Stimulated activated CD8-positive, alpha-beta memory T cell treated with anti-CD3 and anti-CD28 coated beads, Interleukin-2, amount 100 ng/mL, for 48 hours (primary cell): ENCODE data around the gene NCOA7.

Source experiments
- DNase-seq, 2 donors: peaks; one replicate each; pipeline ENCODE4 v3.0.0-alpha.2; 2020; ENCODE audit warnings: low read depth in 2 of 2

The NCOA7 gene, protein sequence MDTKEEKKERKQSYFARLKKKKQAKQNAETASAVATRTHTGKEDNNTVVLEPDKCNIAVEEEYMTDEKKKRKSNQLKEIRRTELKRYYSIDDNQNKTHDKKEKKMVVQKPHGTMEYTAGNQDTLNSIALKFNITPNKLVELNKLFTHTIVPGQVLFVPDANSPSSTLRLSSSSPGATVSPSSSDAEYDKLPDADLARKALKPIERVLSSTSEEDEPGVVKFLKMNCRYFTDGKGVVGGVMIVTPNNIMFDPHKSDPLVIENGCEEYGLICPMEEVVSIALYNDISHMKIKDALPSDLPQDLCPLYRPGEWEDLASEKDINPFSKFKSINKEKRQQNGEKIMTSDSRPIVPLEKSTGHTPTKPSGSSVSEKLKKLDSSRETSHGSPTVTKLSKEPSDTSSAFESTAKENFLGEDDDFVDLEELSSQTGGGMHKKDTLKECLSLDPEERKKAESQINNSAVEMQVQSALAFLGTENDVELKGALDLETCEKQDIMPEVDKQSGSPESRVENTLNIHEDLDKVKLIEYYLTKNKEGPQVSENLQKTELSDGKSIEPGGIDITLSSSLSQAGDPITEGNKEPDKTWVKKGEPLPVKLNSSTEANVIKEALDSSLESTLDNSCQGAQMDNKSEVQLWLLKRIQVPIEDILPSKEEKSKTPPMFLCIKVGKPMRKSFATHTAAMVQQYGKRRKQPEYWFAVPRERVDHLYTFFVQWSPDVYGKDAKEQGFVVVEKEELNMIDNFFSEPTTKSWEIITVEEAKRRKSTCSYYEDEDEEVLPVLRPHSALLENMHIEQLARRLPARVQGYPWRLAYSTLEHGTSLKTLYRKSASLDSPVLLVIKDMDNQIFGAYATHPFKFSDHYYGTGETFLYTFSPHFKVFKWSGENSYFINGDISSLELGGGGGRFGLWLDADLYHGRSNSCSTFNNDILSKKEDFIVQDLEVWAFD

DNA sequence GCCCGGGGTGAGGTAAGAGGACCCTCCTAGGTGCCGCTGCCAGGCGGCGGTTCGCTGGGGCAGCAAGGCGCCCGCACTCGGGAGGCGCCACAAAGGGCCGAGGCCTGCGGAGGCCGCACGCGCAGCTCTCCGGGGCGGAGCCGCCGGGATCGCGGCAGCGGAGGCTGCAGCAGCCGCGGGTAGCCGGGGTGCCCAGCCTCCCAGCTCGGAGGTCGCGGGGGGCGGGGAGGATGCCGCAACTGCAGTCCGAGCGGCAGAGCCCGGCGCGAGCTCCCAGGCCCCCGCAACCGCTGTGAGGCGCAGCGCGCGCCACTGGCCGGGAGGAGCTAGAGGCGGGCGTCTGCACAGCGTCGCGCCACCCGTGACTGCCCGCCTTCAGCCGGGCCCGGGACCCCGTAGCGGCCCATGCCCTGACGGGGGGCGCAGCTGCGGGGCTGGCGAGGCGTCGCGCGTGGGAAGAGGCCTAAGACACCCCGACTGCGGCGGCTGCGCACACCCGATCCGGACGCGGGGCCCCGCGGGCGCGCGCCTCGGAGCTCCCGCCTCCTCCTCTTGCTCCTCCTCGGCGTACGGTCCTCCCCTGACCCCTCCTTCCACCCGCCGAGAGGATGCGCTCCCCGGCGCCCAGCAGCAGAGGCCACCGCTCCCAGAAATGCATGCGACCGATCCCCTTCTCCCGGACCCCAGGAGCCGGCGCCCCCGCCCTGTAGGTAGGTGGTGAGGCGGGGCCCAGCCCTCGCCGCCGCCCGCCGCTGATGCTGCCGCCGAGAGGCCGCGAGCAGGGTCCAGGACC, at the start of gene NCOA7:
TSS of gene NCOA7 (plus strand) at position 603 of the 793 bp plus-strand sequence. CDS start 24,395 bp downstream, outside the sequence.
- DNase-seq: peak; percentile 65 to 72

DNA sequence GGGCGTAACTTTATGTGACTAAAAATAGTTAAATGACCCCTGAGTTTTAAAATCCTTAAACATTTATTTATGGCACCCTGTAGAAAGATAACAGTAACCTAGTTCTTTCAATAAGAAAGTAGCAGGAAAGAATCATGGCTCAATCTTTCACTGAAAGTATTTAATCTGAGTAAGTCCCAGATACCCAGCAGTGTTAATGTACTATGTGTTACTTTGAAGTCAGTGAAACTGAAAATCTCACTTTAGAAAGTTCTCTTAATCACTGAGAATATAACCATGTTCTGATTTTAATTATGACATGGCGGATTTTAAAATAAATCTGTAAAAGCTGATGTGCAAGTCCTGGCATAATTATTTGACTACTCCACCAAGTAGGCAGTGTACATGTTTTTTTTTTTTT, 49.4 kb upstream of the NCOA7 start:
- no peak for DNase-seq

DNA sequence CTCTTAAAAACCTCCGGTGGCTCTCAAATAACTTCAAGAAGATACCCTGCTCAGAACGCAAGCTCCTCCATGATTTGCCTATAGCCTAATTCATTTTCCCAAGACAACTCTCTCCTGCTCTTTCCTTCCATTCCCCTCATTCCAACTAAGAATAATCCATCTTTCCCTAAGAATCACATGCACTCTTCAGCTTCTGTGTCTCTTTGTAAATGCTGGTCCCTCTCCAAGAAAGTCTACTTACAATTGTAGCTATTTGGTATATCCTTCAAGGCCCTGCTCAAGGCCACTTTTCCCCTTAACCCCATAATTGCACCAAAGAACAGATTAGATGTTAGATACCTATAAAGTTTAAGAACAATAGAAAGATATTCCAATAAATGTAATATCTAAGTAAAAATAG, 48.7 kb upstream of the NCOA7 start:
- DNase-seq: no peak

DNA sequence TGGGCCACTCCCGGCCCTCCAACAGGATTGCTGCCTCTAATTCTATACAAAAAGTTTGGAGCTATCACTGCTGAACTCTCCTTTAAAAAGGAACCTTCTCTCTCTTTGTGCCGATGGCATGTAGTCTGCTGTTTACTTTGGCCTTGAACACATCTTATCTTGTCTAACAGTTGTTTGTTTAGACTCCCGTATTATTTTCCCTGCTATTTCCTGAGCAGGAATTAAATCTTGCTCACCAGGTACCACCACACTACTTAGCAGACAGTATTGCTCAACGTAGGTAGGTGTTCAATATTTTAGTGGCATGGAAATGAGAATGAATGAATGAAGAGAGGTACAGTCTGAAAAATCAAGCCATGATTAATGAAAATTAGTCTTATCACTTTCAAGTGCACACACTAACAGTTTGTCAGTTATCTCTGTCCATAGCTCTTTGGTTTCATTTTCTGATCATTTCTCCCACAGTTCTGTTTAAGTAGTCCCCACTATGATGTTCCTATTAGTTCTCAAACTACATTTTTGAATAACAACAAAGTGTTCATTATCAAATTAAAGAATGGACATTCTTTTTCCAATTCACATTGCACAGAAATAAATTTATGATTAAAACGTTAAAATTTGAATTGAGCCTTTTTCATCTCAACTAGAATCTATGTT, 48.2 kb upstream of the NCOA7 start:
- no peak for DNase-seq

DNA sequence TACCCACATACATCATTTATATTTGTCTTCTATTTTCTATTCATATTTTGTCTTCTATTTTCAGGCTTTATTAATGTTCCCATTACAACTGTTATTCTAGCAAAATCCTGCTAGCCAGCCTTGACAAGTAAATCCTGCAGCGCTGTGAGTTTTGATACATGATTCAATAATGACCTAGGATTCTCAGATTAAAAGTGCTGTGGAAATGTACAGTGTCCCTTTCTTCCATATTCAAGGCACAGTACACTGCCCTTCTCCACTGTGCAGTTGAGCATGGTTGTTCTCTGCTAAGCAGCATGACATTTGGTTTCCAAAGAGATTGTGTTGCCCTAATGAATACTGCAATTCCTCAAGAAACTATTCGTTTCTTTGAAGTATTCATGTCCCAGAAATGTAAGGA, 47.2 kb upstream of the NCOA7 start:
- no peak for DNase-seq

DNA sequence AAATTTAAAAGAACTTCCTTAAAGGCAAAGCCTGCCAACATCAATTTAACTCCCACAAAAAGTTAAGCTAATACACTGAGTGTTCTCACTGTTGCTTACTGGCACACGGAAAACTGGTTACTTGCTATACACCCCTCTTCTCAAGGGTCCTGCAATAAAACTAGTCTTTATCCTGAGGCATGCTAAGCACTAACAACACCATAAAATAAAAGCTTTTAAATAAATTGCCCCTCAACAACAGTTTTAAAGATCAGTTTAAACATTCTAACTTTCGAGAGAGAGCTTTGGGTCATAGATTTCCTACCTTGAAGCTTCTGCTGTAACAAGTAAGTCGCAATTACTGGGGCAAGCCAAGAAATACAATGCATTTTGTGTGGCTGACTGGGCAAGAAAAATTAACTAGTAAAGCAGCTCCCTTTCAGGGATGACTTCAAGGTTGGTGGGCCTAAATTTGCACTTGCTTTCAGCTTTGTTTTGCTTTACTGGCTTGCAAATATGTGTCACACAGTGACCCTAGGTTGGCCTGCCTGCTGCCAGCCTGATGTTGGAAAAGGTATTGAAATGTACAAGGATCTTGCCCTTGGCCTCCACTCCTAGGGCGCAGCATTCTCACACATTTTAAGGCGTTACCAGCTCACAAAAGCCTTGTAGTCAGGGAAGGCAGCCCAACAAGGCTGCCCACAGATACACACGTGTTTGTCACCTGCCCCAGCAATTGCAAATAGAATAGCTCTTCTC, 45.3 kb upstream of the NCOA7 start:
- no peak for DNase-seq

DNA sequence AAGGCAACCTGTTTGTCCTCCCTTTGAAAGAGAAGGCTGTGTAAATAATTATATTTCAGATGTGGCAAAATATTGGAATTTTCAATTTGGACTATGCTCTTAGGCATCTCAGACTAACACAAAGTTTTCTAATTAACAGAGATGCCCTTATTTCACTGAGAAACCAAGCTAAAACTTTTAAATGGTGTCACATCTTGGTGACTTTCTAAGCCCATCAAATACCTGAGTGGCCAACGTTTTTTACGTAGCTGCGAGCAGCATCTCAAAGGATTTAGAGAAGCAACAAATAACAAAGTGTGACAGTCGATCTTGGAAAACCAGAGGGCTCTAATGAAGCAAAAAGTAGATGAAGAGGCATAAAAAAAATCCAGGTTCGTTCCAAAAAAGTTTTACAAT, 44.7 kb upstream of the NCOA7 start:
- DNase-seq: no peak

DNA sequence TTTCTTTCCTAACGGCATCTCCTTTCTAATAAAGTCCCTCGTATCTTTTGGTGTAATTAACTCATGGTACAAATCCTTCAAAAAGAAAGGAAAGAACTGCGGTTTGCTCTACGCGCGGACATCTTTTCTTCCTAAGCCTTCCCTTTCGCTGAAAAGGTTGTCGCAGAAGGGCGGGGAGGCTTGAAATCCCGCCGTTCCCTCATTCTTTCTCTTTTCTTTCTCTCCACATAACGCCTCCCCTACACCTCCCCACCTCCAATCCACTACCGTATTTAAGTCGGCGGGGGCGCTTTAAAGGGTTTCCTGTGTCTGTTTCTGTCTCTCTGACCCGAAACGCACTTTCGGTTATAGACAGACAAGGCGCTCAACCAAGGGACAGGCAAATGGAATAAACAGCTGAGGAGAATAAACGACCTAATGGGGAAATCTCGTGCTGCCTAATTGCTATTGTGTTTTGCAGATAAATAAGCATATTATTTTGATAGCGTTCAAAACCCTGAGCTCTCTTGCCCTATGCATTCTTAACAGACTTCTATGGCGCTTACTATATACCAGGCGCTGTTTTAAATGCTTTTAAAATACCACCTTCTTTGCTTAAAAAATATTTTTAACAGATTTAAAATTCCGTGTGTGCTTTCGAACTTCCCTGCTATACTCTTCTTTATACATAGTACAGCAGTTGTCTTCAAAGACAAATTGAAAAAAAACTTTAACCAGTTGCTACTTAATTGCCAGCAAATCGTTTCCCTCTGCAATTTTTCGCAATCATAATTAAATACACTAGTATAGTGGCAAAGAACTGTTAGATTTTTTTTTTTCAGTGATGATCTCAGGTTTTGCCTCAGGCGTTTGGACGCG, 43.8 kb upstream of the NCOA7 start:
- peak; percentile 44 to 50 for DNase-seq

DNA sequence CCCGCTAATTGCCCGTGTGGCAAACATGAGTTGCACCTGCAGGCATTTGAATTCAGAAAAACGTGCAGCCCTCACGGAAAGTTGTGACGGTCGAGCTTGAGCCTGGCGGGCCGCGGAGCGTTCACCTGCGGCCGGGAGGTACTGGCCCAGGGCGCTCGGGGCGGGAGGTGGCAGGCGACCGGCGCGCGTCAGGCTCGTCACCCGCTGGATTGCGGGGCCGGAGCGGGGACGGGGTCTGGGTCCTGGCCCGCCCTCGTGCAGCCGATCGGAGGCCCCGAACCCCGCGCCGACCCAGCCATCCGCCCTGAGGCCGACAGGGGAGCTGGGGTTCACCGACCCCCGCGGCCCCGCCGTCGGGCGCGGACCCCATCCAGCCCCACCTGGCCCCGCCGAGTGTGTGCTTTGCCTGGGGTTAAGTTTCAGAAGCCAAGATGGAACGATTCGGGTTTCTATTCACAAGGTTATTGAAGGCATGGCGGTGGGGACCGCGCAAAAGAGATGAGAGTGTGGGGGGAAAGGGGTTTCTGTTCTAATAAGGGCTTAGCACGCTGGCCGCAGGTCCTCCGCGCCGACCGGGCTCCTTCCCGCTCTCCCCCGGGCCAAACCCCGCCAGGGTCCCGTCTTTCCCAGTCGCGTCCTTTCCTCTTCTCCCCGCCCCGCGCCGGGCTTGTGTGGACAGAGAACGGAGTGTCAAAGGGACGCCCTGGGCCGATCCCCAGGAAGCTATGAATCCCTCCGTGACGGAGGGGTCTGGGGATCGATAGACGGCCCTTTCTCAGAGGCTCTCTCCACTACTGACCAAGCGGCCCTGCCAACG, 43.0 kb upstream of the NCOA7 start:
- peak; percentile 4 to 5 for DNase-seq

DNA sequence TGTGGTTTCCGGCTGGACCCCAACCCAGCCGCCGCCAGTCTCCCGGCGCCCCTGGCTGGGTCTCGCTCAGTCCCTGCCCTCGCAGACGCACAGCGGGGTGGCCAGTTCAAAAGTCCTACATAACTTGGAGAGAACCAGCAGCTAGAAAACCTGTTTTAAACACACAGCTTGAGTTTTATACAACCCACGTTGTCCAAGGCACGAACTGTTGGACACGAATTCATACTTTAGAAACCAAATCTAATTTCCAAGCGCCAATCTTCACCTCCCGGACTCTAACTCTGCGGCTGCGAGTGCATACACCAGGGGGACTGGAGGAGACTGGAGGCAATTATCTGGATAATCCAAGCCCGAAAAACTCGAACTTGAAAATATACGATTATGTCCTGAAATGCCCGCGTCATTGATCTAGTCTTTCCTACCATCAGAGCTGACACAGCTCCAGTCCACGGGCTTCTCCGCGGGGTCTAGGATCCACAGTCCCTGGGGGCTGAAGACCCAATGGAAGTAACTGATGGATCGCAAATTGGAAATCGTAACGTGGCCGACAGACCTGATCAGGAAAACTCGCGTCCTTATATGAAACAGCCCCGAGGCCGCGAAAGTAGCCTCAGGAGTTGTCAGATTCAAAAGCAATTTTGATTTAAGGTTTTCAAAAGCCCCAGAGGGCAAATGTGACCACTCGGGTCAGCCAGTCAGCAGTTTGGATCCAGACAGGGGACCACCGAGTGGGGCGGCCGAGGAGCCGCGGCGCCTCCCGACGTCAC, 42.2 kb upstream of the NCOA7 start:
- no peak for DNase-seq

DNA sequence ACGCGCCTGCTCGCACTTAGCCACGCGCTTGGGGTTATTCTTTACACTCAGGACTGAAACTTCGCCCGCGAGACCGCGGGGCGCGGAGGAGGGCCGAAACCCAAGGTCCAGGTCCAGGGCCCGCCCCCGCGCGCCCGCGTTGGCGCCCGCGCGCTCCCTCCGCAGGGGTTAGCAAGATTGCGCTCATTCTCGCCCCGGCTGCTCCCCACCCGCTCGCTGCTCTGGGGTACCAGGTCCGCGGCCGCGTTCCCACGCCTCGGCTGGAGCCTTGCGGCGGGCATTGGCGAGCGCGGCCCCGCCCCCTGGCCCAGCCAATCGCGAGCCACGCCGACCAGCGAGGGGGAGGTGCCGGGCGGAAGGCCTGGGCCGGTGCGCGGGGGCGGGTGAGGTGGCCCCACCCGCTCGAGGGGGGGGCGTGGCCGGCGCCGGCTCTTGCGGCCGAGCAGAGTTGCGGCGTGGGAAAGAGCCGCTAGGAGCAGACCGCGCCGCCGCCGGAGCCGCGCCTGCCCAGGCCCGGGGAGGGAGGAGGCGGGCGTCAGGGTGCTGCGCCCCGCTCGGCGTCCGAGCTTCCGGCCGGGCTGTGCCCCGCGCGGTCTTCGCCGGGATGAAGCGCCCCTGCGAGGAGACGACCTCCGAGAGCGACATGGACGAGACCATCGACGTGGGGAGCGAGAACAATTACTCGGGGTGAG, 41.4 kb upstream of the NCOA7 start, which contains the start of gene HEY2:
TSS of gene HEY2 (plus strand) at position 460 of the 692 bp plus-strand sequence. CDS start at position 605, 145 bp downstream.
- peak; percentile 76 to 89 for DNase-seq

DNA sequence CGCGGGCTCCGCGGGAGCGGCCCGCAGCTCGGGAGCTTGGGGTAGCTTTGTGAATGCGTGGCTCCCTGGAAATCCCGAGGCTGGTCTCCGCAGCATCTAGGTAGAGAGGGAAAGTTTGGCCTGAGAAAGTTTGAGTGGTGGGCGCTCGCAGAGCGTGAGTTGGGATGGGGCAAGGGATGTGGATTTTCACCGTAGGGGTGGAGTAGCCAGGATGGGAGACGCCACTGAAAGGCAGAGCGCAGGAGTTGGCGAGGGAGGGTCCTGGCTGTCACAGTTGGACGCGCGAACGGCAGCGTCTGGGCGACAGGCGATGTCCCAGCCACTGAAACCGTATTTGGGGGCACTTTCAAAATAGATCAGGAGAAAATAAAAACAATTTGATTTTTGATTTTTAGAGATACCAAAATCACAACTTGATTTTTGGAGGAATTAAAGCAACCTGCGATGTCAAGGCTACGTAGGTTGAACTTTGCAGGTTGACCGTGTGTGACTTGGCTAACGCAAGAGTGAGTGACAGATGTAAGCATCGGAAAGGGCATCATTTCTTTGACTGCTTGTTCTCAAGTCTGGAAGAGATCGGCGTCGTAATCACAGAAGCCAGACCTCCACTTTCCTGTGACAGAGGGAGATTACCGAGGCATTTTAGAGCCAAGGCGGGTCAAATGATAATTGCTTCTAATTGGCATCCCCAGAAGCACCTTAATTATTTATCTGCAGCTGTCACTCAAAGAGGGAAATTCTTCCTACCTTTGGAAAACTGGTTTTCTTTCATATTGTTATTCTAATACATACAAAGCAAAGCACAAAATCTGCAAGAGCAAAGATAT, 40.7 kb upstream of the NCOA7 start:
- no peak for DNase-seq

DNA sequence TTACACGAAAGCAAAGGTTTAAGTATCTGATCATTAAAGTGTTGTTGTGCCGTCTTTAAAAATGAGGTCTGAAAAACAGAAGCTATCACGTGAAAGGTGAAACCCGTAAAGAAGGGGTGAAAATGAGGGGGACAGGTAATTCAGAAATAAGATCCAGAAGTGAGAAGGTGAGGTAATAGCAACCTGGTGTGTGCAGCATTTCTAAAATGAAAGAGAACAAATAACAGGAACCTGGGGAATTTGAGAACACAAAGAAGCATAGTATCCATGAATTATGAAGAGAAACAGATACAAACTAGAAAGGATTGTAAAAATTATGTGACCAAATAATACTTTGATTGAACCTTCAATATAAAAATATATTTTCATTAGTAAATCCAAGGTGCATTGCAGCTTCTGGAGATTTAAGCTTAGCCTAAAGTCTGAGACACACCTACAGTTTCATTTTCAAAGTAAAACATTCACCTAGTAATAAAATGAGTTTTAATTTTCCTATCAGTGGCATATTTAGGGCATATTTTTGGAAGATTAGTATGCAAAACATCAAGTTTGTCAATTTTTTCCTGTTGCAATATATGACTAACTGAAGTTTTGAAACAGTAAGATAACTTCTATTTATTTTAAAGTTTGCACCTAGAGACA, 39.9 kb upstream of the NCOA7 start:
- DNase-seq: no peak

DNA sequence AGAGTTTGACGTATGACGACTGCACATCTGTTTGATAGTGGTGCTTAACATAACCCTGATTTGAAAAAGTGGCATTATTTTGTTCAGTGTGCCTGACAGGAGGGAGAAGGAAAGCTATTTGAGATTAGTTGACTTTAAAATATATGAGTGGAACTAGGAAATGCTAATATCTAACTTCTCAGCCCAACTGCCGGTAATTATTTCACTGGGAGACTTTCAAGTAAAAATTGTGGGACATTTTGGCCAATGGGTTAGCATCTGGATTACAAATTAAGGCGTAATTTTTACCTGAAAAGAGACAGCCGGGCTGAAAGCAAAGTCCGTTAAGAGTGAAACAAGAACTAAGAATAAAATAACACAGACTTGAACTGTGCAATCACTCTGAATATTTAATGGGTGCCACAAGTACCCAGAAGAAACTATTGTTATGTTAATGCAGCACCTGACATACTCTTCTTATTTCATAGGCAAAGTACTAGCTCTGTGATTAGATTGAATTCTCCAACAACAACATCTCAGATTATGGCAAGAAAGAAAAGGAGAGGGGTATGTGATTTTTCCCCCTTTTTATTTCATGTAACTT, 39.3 kb upstream of the NCOA7 start:
- DNase-seq: no peak

DNA sequence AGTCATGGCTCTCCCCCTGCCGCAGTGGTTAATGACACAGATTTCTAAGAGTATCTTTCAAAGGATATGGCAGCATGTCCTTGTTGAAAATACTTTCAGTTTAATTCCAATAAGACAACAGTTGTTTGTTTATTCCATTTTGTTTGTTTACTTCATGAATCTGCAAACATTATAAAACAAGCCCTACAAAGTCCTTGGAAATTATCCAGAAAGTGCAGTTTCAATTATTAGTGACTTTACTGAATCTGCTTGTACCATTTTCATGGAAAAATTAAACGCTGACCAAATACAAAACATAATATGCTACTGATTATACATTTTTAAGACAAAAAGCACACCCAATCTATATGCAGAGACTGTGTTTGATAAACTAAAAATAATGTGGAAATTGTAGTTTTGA, 38.0 kb upstream of the NCOA7 start:
- DNase-seq: no peak
